H9 (cell line): ENCODE results near the gene LRRFIP1. TPM values are rescaled to one million over a fixed set of nuclear protein-coding genes. Genes with fewer than 3 reads are reported as not detected.

ENCODE experiments used
- DNase-seq: peaks from one replicate; pipeline ENCODE4 v3.0.0-alpha.2; 2017
- H2AFZ ChIP-seq: one replicate; pipeline ENCODE4 v1.6.1; 2013; ENCODE audit warnings: mild to moderate bottlenecking, low read length, control low read depth, moderate library complexity
- H2AK5ac ChIP-seq: 2 replicates; pipeline ENCODE4 v1.6.1; 2013; ENCODE audit warnings: low read length, control low read depth, mixed read lengths; ENCODE audit not compliant: insufficient read length
- H2BK120ac ChIP-seq: one replicate; pipeline ENCODE4 v1.6.1; 2013; ENCODE audit warnings: low read depth, mild to moderate bottlenecking, low read length, control low read depth, inconsistent platforms; ENCODE audit not compliant: poor library complexity, severe bottlenecking
- H2BK12ac ChIP-seq: 2 replicates; pipeline ENCODE4 v1.6.1; 2013; ENCODE audit warnings: low read length, control low read depth, mixed read lengths, low read depth; ENCODE audit not compliant: insufficient read length
- H2BK15ac ChIP-seq: 2 replicates; pipeline ENCODE4 v1.6.1; 2013; ENCODE audit warnings: low read depth, low read length, control low read depth
- H2BK20ac ChIP-seq: one replicate; pipeline ENCODE4 v1.6.1; 2013; ENCODE audit warnings: low read depth, mild to moderate bottlenecking, low read length, control low read depth, inconsistent platforms; ENCODE audit not compliant: poor library complexity, severe bottlenecking
- H2BK5ac ChIP-seq: 2 replicates; pipeline ENCODE4 v1.6.1; 2013; ENCODE audit warnings: low read length, control low read depth, mixed read lengths; ENCODE audit not compliant: insufficient read length
- H3K14ac ChIP-seq: 2 replicates; pipeline ENCODE4 v1.6.1; 2013; ENCODE audit warnings: low read length, control low read depth; ENCODE audit not compliant: insufficient read depth
- H3K18ac ChIP-seq: 2 replicates; pipeline ENCODE4 v1.6.1; 2013; ENCODE audit warnings: low read depth, mild to moderate bottlenecking, mixed read lengths, low read length, control low read depth; ENCODE audit not compliant: insufficient read length
- H3K23ac ChIP-seq: 2 replicates; pipeline ENCODE4 v1.6.1; 2013; ENCODE audit warnings: low read length, control low read depth, mixed read lengths, low read depth; ENCODE audit not compliant: insufficient read length
- H3K23me2 ChIP-seq: 2 replicates; pipeline ENCODE4 v1.6.1; 2013; ENCODE audit warnings: low read depth, mild to moderate bottlenecking, mixed read lengths, low read length, control low read depth; ENCODE audit not compliant: insufficient read length, poor library complexity, severe bottlenecking
- H3K27ac ChIP-seq: 2 replicates; pipeline ENCODE4 v1.5.1; 2013; ENCODE audit warnings: low read length, control low read depth, mixed read lengths, low read depth; ENCODE audit not compliant: insufficient read length
- H3K27me3 ChIP-seq: 2 replicates; pipeline ENCODE4 v1.6.1; 2013; ENCODE audit warnings: low read length, control low read depth, inconsistent platforms; ENCODE audit not compliant: insufficient read depth
- H3K4ac ChIP-seq: 2 replicates; pipeline ENCODE4 v1.6.1; 2013; ENCODE audit warnings: low read depth, mild to moderate bottlenecking, control low read depth, inconsistent platforms, low read length, moderate library complexity
- H3K4me1 ChIP-seq: 2 replicates; pipeline ENCODE4 v1.6.1; 2013; ENCODE audit warnings: low read length, control low read depth, inconsistent platforms; ENCODE audit not compliant: insufficient read depth
- H3K4me2 ChIP-seq: 2 replicates; pipeline ENCODE4 v1.6.1; 2013; ENCODE audit warnings: low read length, control low read depth, mixed read lengths; ENCODE audit not compliant: insufficient read length, insufficient read depth
- H3K56ac ChIP-seq: 2 replicates; pipeline ENCODE4 v1.6.1; 2013; ENCODE audit warnings: low read depth, mild to moderate bottlenecking, mixed read lengths, low read length, control low read depth; ENCODE audit not compliant: insufficient read length
- H3K79me1 ChIP-seq: 2 replicates; pipeline ENCODE4 v1.6.1; 2013; ENCODE audit warnings: low read depth, mild to moderate bottlenecking, moderate library complexity, low read length, control low read depth, inconsistent platforms; ENCODE audit not compliant: insufficient read depth, poor library complexity, severe bottlenecking
- H3K79me2 ChIP-seq: 2 replicates; pipeline ENCODE4 v1.6.1; 2013; ENCODE audit warnings: low read length, control low read depth, inconsistent platforms; ENCODE audit not compliant: insufficient read depth
- H3K9ac ChIP-seq: 2 replicates; pipeline ENCODE4 v1.6.1; 2013; ENCODE audit warnings: low read length, control low read depth, mixed read lengths; ENCODE audit not compliant: insufficient read length; ENCODE audit errors: extremely low read depth
- H3K9me3 ChIP-seq: one replicate; pipeline ENCODE4 v1.6.1; 2013; ENCODE audit warnings: low read depth, low read length, inconsistent platforms; ENCODE audit not compliant: control insufficient read depth
- H3T11ph ChIP-seq: one replicate; pipeline ENCODE4 v1.6.1; 2013; ENCODE audit warnings: mild to moderate bottlenecking, low read length, control low read depth, inconsistent platforms
- H4K20me1 ChIP-seq: one replicate; pipeline ENCODE4 v1.6.1; 2013; ENCODE audit not compliant: control insufficient read depth, insufficient read length, insufficient read depth
- H4K5ac ChIP-seq: 2 replicates; pipeline ENCODE4 v1.6.1; 2013; ENCODE audit warnings: low read depth, mild to moderate bottlenecking, mixed read lengths, low read length, control low read depth; ENCODE audit not compliant: insufficient read length
- H4K8ac ChIP-seq: replicated peaks from 2 replicates; pipeline ENCODE4 v1.6.1; 2013; ENCODE audit warnings: low read length, control low read depth, mixed read lengths, low read depth; ENCODE audit not compliant: insufficient read length
- H4K91ac ChIP-seq: 2 replicates; pipeline ENCODE4 v1.6.1; 2013; ENCODE audit warnings: low read depth, mild to moderate bottlenecking, moderate library complexity, mixed read lengths, low read length, control low read depth; ENCODE audit not compliant: insufficient read length
- H3K27ac Mint-ChIP-seq, 3 experiments: 2 replicates in 2 of 3; 3 replicates in 1 of 3; pipeline ENCODE4 v1.8.0; 2020 to 2021; ENCODE audit warnings: mixed read lengths in 3 of 3, mild to moderate bottlenecking in 1 of 3, moderate library complexity in 1 of 3
- H3K27me3 Mint-ChIP-seq: 2 replicates; pipeline ENCODE4 v1.8.0; 2021; ENCODE audit warnings: low read depth, mild to moderate bottlenecking, moderate library complexity, mixed read lengths
- H3K36me3 Mint-ChIP-seq, 3 experiments: 2 replicates in 2 of 3; 3 replicates in 1 of 3; pipeline ENCODE4 v1.8.0; 2020 to 2021; ENCODE audit warnings: low read depth in 3 of 3, mixed read lengths in 3 of 3; ENCODE audit not compliant: insufficient read depth in 1 of 3
- H3K4me1 Mint-ChIP-seq, 2 experiments: 2 replicates each; pipeline ENCODE4 v1.8.0; 2020; ENCODE audit warnings: mixed read lengths in 2 of 2
- H3K4me3 Mint-ChIP-seq, 2 experiments: 2 replicates in 1 of 2; 3 replicates in 1 of 2; pipeline ENCODE4 v1.8.0; 2020 to 2021; ENCODE audit warnings: mild to moderate bottlenecking in 2 of 2, mixed read lengths in 2 of 2, moderate library complexity in 1 of 2
- H3K9me3 Mint-ChIP-seq, 2 experiments: 2 replicates in 1 of 2; 3 replicates in 1 of 2; pipeline ENCODE4 v1.8.0; 2020; ENCODE audit warnings: mild to moderate bottlenecking in 2 of 2, mixed read lengths in 2 of 2, moderate library complexity in 1 of 2
- WGBS: extraction: QIAGEN DNeasy Blood & Tissue Kit; methylation state at CpG from one replicate; pipeline ENCODE4 v1.1.7; 2013; ENCODE audit warnings: missing lambda C conversion rate, low lambda C conversion rate, mixed read lengths; ENCODE audit not compliant: insufficient read length; ENCODE audit errors: extremely low coverage; 5-methylcytosine and 5-hydroxymethylcytosine counted together
- total RNA-seq: library from RNA; stranded (reverse); gene quantifications from 2 replicates; pipeline ENCODE4 v1.2.1, GENCODE V29; 2021
- TF ChIP-seq, protein P1 (sequence below): fragments of 200-600 bp; sonication (generic); conservative IDR thresholded peaks from 3 replicates; pipeline ENCODE4 v1.8.0; 2021; ENCODE audit warnings: antibody characterized with exemption, mild to moderate bottlenecking

The LRRFIP1 gene
- total RNA-seq, 1 experiment from 2014 or later, result 38.5 TPM

GRCh38 chr2:237667893-237668292 is 40.5 kb downstream of the LRRFIP1 start:
- H3T11ph ChIP-seq, result no peak overlapping the region
- no peak overlapping the region for H2BK120ac ChIP-seq
- peaks cover 3% of the 10 kb centered on the region for H3K23me2 ChIP-seq
- no peak overlapping the region for H4K5ac ChIP-seq
- Mint-ChIP-seq H3K4me1 (peaks cover 33 to 41% of the 10 kb centered on the region in 2 experiments), H3K4me3 (no peak overlapping the region), H3K27me3 (peaks cover 3% of the 10 kb centered on the region; the same call in 1 of the 2 replicates), H3K9me3 (no peaks in the 10 kb centered on the region), H3K27ac (peak overlapping the region in 1 of 3 experiments; percentile 59; a peak in 1 of 7 replicates), H3K36me3 (no peaks in the 10 kb centered on the region; a peak in 3 of 7 replicates)
- TF ChIP-seq, protein P1, sequence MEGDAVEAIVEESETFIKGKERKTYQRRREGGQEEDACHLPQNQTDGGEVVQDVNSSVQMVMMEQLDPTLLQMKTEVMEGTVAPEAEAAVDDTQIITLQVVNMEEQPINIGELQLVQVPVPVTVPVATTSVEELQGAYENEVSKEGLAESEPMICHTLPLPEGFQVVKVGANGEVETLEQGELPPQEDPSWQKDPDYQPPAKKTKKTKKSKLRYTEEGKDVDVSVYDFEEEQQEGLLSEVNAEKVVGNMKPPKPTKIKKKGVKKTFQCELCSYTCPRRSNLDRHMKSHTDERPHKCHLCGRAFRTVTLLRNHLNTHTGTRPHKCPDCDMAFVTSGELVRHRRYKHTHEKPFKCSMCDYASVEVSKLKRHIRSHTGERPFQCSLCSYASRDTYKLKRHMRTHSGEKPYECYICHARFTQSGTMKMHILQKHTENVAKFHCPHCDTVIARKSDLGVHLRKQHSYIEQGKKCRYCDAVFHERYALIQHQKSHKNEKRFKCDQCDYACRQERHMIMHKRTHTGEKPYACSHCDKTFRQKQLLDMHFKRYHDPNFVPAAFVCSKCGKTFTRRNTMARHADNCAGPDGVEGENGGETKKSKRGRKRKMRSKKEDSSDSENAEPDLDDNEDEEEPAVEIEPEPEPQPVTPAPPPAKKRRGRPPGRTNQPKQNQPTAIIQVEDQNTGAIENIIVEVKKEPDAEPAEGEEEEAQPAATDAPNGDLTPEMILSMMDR, result no peak
- H3K14ac ChIP-seq, result no peak overlapping the region
- no peaks in the 10 kb centered on the region for H3K9me3 ChIP-seq
- no peaks in the 10 kb centered on the region for H3K79me2 ChIP-seq
- H2AFZ ChIP-seq, result no peak overlapping the region
- H4K8ac ChIP-seq, result no peak overlapping the region
- WGBS, result no CpG with 5 or more reads among the region's 6 CpGs
- H3K27me3 ChIP-seq, result no peaks in the 10 kb centered on the region
- no peak overlapping the region for H4K91ac ChIP-seq
- H3K4me1 ChIP-seq, result no peaks in the 10 kb centered on the region
- no peak overlapping the region for H3K18ac ChIP-seq
- H3K4ac ChIP-seq, result no peak overlapping the region
- no peak overlapping the region for H2BK15ac ChIP-seq
- no peak overlapping the region for H2AK5ac ChIP-seq
- H3K79me1 ChIP-seq, result no peaks in the 10 kb centered on the region
- H2BK5ac ChIP-seq, result no peak overlapping the region
- H3K9ac ChIP-seq, result no peak overlapping the region
- DNase-seq, result no peak
- H3K23ac ChIP-seq, result no peak overlapping the region
- no peak overlapping the region for H2BK12ac ChIP-seq
- no peak overlapping the region for H3K27ac ChIP-seq
- H3K56ac ChIP-seq, result no peak overlapping the region
- no peak overlapping the region for H2BK20ac ChIP-seq
- H3K4me2 ChIP-seq, result no peak overlapping the region
- H4K20me1 ChIP-seq, result no peaks in the 10 kb centered on the region
